ENCODE results near the gene SRP14. TPM values are rescaled to one million over a fixed set of nuclear protein-coding genes. Genes with fewer than 3 reads are reported as not detected.

The SRP14 gene
- total RNA-seq, 1 donor from 2014 or later, result 235 TPM

GRCh38 chr15:40034186-40034946 is 4.6 kb downstream of the SRP14 start:
- Mint-ChIP-seq H3K27ac (ENCODE audit: unreplicated experiment) (no peak overlapping the region), H3K4me3 (ENCODE audit: unreplicated experiment) (no peak overlapping the region), H3K4me1 (ENCODE audit: unreplicated experiment) (peaks cover 17% of the 10 kb centered on the region), H3K36me3 (ENCODE audit: low read depth, unreplicated experiment) (peaks cover 37% of the 10 kb centered on the region), H3K9me3 (ENCODE audit: unreplicated experiment) (no peaks in the 10 kb centered on the region), H3K27me3 (ENCODE audit: unreplicated experiment) (peaks cover 6% of the 10 kb centered on the region)
- no peak for DNase-seq (ENCODE audit: low spot score)
- TF ChIP-seq CTCF (IDR thresholded peaks at IDR 0.05; ENCODE audit: unreplicated experiment), result no peak

GRCh38 chr15:40032125-40032839 is 6.7 kb downstream of the SRP14 start:
- Mint-ChIP-seq H3K4me3 (ENCODE audit: unreplicated experiment) (no peak overlapping the region), H3K27me3 (ENCODE audit: unreplicated experiment) (peaks cover 6% of the 10 kb centered on the region), H3K4me1 (ENCODE audit: unreplicated experiment) (peaks cover 5% of the 10 kb centered on the region), H3K36me3 (ENCODE audit: low read depth, unreplicated experiment) (peaks cover 31% of the 10 kb centered on the region), H3K9me3 (ENCODE audit: unreplicated experiment) (no peaks in the 10 kb centered on the region), H3K27ac (ENCODE audit: unreplicated experiment) (no peak overlapping the region)
- TF ChIP-seq CTCF (IDR thresholded peaks at IDR 0.05; ENCODE audit: unreplicated experiment), result no peak
- no peak for DNase-seq (ENCODE audit: low spot score)

GRCh38 chr15:40031300-40031699 is 7.7 kb downstream of the SRP14 start:
- Mint-ChIP-seq H3K36me3 (ENCODE audit: low read depth, unreplicated experiment) (peaks cover 21% of the 10 kb centered on the region), H3K27ac (ENCODE audit: unreplicated experiment) (no peak overlapping the region), H3K9me3 (ENCODE audit: unreplicated experiment) (no peaks in the 10 kb centered on the region), H3K4me3 (ENCODE audit: unreplicated experiment) (no peak overlapping the region), H3K27me3 (ENCODE audit: unreplicated experiment) (peaks cover 6% of the 10 kb centered on the region), H3K4me1 (ENCODE audit: unreplicated experiment) (no peaks in the 10 kb centered on the region)
- TF ChIP-seq CTCF (IDR thresholded peaks at IDR 0.05; ENCODE audit: unreplicated experiment), result no peak
- no peak for DNase-seq (ENCODE audit: low spot score)

- peak; percentile 35 for TF ChIP-seq CTCF (IDR thresholded peaks at IDR 0.05; ENCODE audit: unreplicated experiment)
- H3K27ac Mint-ChIP-seq (ENCODE audit: unreplicated experiment), result no peak overlapping the region
- H3K4me3 Mint-ChIP-seq (ENCODE audit: unreplicated experiment), result no peak overlapping the region
- H3K27me3 Mint-ChIP-seq (ENCODE audit: unreplicated experiment), result peaks cover 6% of the 10 kb centered on the region
- H3K9me3 Mint-ChIP-seq (ENCODE audit: unreplicated experiment), result no peaks in the 10 kb centered on the region
- DNase-seq (ENCODE audit: low spot score), result peak; percentile 60
- H3K4me1 Mint-ChIP-seq (ENCODE audit: unreplicated experiment), result no peaks in the 10 kb centered on the region
- peaks cover 22% of the 10 kb centered on the region for H3K36me3 Mint-ChIP-seq (ENCODE audit: low read depth, unreplicated experiment)
Measured at GRCh38 chr15:40029979-40030893, 8.7 kb downstream of the SRP14 start.
